IMR-90 (cell line): ENCODE measurements around the gene PIN4. TPM values are rescaled to one million over a fixed set of nuclear protein-coding genes. Genes with fewer than 3 reads are reported as not detected.
"Not testable (repeated sequence)": the region's sequence is repeated elsewhere in the genome, so short reads cannot be mapped to it uniquely, and the experiment has no call there.

ENCODE experiments used
- ATAC-seq: fragments of 200-7000 bp; cut with Tn5 transposase; 2 replicates; pipeline ENCODE4 v1.9.1; 2020; ENCODE audit warnings: low read depth, mild to moderate bottlenecking, moderate library complexity
- BruUV-seq: library from RNA; stranded (reverse); fragments of 400-500 nt; replicated peaks from 2 replicates; lab custom pipeline; 2021; lab: Mats Ljungman, UMichigan
- CTCF ChIA-PET: fragments of 300-600 bp; formaldehyde crosslinking; extraction: SDS; loops from one replicate; lab custom pipeline; 2021; ENCODE audit warnings: antibody characterized with exemption; lab: Yijun Ruan, JAX
- POLR2A ChIA-PET: fragments of 300-600 bp; sonication (Branson Sonifier 250); formaldehyde crosslinking; loops from one replicate; lab custom pipeline; 2022; ENCODE audit warnings: antibody characterized with exemption; ENCODE audit not compliant: unreplicated experiment; lab: Charles Lee
- DNase-seq: peaks from one replicate; pipeline ENCODE4 v3.0.0; 2013
- H2AFZ ChIP-seq: replicated peaks from 2 replicates; pipeline ENCODE3; 2013; ENCODE audit warnings: low read length, mild to moderate bottlenecking; ENCODE audit not compliant: poor library complexity
- H2AK5ac ChIP-seq: 2 replicates; pipeline ENCODE4 v1.6.1; 2013; ENCODE audit warnings: low read depth, low read length, inconsistent platforms
- H2AK9ac ChIP-seq: replicated peaks from 2 replicates; pipeline ENCODE3; 2013; ENCODE audit warnings: mild to moderate bottlenecking, low read depth, low read length, moderate library complexity; ENCODE audit not compliant: poor library complexity
- H2BK120ac ChIP-seq: 2 replicates; pipeline ENCODE4 v1.6.1; 2013; ENCODE audit warnings: low read depth, low read length, inconsistent platforms
- H2BK15ac ChIP-seq: 3 replicates; pipeline ENCODE4 v1.6.1; 2013; ENCODE audit warnings: low read depth, low read length, inconsistent platforms
- H2BK20ac ChIP-seq: 2 replicates; pipeline ENCODE4 v1.6.1; 2013; ENCODE audit warnings: low read depth, mild to moderate bottlenecking, inconsistent platforms, low read length, moderate library complexity
- H2BK5ac ChIP-seq: 2 replicates; pipeline ENCODE4 v1.6.1; 2013; ENCODE audit warnings: mild to moderate bottlenecking, low read depth, low read length, inconsistent platforms; ENCODE audit not compliant: poor library complexity, severe bottlenecking
- H3K14ac ChIP-seq: replicated peaks from 2 replicates; pipeline ENCODE4 v1.6.1; 2013; ENCODE audit warnings: low read depth, low read length, inconsistent platforms
- H3K18ac ChIP-seq: 2 replicates; pipeline ENCODE4 v1.6.1; 2013; ENCODE audit warnings: low read depth, low read length, control low read depth
- H3K23ac ChIP-seq: 2 replicates; pipeline ENCODE4 v1.6.1; 2013; ENCODE audit warnings: low read depth, low read length, inconsistent platforms
- H3K27ac ChIP-seq: 2 replicates; pipeline ENCODE4 v1.5.1; 2013; ENCODE audit warnings: mild to moderate bottlenecking, control low read depth, low read length; ENCODE audit not compliant: insufficient read depth
- H3K27me3 ChIP-seq: 2 replicates; pipeline ENCODE4 v1.6.1; 2013; ENCODE audit warnings: low read length; ENCODE audit not compliant: control insufficient read depth, insufficient read depth
- H3K36me3 ChIP-seq: 2 replicates; pipeline ENCODE4 v1.6.1; 2013; ENCODE audit warnings: low read length, mixed read lengths; ENCODE audit not compliant: control insufficient read depth, insufficient read depth
- H3K4ac ChIP-seq: 2 replicates; pipeline ENCODE4 v1.6.1; 2013; ENCODE audit warnings: low read depth, low read length, inconsistent platforms
- H3K4me1 ChIP-seq: 2 replicates; pipeline ENCODE4 v1.6.1; 2013; ENCODE audit warnings: low read length, mixed read lengths; ENCODE audit not compliant: control insufficient read depth, insufficient read depth
- H3K4me2 ChIP-seq: 2 replicates; pipeline ENCODE4 v1.6.1; 2013; ENCODE audit warnings: low read depth, mild to moderate bottlenecking, control low read depth, low read length, moderate library complexity
- H3K4me3 ChIP-seq: 2 replicates; pipeline ENCODE4 v1.5.1; 2013; ENCODE audit warnings: low read depth, mild to moderate bottlenecking, control low read depth, low read length, moderate library complexity; ENCODE audit not compliant: insufficient read depth
- H3K56ac ChIP-seq: 2 replicates; pipeline ENCODE4 v1.6.1; 2013; ENCODE audit warnings: low read length, inconsistent platforms; ENCODE audit not compliant: insufficient read depth; ENCODE audit errors: extremely low read depth
- H3K79me1 ChIP-seq, 2 experiments: 2 replicates each; pipeline ENCODE4 v1.6.1; 2013; ENCODE audit warnings: low read length in 2 of 2, inconsistent platforms in 1 of 2, low read depth in 1 of 2
- H3K9ac ChIP-seq: 2 replicates; pipeline ENCODE4 v1.6.1; 2013; ENCODE audit warnings: low read depth, low read length, control low read depth
- H3K9me1 ChIP-seq: 2 replicates; pipeline ENCODE4 v1.6.1; 2013; ENCODE audit warnings: low read length, inconsistent platforms; ENCODE audit not compliant: insufficient read depth
- H3K9me3 ChIP-seq: 2 replicates; pipeline ENCODE4 v1.6.1; 2013; ENCODE audit warnings: low read length; ENCODE audit not compliant: control insufficient read depth, insufficient read depth
- H4K20me1 ChIP-seq: 2 replicates; pipeline ENCODE4 v1.6.1; 2013; ENCODE audit warnings: low read length, inconsistent platforms; ENCODE audit not compliant: insufficient read depth
- H4K5ac ChIP-seq: 2 replicates; pipeline ENCODE4 v1.6.1; 2013; ENCODE audit warnings: mild to moderate bottlenecking, low read depth, low read length, control low read depth
- H4K8ac ChIP-seq, 2 experiments: 2 replicates each; pipeline ENCODE4 v1.6.1; 2013; ENCODE audit warnings: low read depth in 2 of 2, low read length in 2 of 2, control low read depth in 1 of 2, inconsistent platforms in 1 of 2
- H4K91ac ChIP-seq: 2 replicates; pipeline ENCODE4 v1.6.1; 2013; ENCODE audit warnings: low read depth, low read length, inconsistent platforms; ENCODE audit not compliant: insufficient read depth
- CTCF ChIP-seq: conservative IDR thresholded peaks from 2 replicates; pipeline ENCODE4 v1.5.1; 2012; ENCODE audit warnings: mild to moderate bottlenecking, low read depth, low read length, improper control_type of control experiment
- MAFK ChIP-seq: IDR thresholded peaks from 2 replicates; pipeline ENCODE4 v1.6.1; 2012; ENCODE audit warnings: low read depth, low read length, improper control_type of control experiment
- POLR2A ChIP-seq: IDR thresholded peaks from 2 replicates; pipeline ENCODE4 v1.6.1; 2012; ENCODE audit warnings: mild to moderate bottlenecking, low read depth, low read length
- RCOR1 ChIP-seq: IDR thresholded peaks from 2 replicates; pipeline ENCODE4 v1.6.1; 2012; ENCODE audit warnings: mild to moderate bottlenecking, low read length, improper control_type of control experiment; ENCODE audit not compliant: insufficient replicate concordance
- WGBS, 2 experiments: methylation state at CpG; one replicate each; pipeline versions ENCODE4 v1.1.5 to v1.1.7; 2013; ENCODE audit warnings: missing lambda C conversion rate in 2 of 2; ENCODE audit not compliant: insufficient read length in 1 of 2; ENCODE audit errors: extremely low coverage in 2 of 2; 5-methylcytosine and 5-hydroxymethylcytosine counted together
- dilution Hi-C: fragments of 300-500 bp; cut with HindIII; formaldehyde crosslinking; loops from one replicate; pipeline ENCODE4 v1.14.3; 2018; ENCODE audit warnings: low sequenced_read_pairs; ENCODE audit not compliant: unreplicated experiment
- in situ Hi-C: fragments of 300-500 bp; cut with MboI; formaldehyde crosslinking; loops from 3 replicates; pipeline ENCODE4 v1.14.3; 2019; ENCODE audit warnings: low sequenced_read_pairs, inconsistent platforms, mixed read lengths
- intact Hi-C: fragments of 100-400 bp; cut with micrococcal nuclease; formaldehyde crosslinking; loops from 2 replicates; pipeline ENCODE4 v1.10.0; 2022
- polyA plus RNA-seq, 3 experiments: library from polyadenylated mRNA; depleted of rRNA; stranded (reverse); fragments of >200 nt; gene quantifications; 2 replicates each; pipeline ENCODE4 v1.2.3, GENCODE V29; 2012; ENCODE audit warnings: low replicate concordance in 1 of 3
- total RNA-seq: library from RNA; depleted of rRNA; stranded (reverse); fragments of >200 nt; gene quantifications from 2 replicates; pipeline ENCODE4 v1.2.3, GENCODE V29; 2012

Gene PIN4
- total and polyA plus RNA-seq, 2 of the 4 experiments (the other 2 are of a cell fraction): 2.2 to 18.2 TPM

GRCh38 chrX:72169008-72169728 lies 12.4 kb upstream of the PIN4 start:
- CTCF ChIA-PET: no interaction called here
- in situ Hi-C loops: no loop called here

GRCh38 chrX:72176289-72176688 lies 5.3 kb upstream of the PIN4 start:
- in situ Hi-C loops: not testable (repeated sequence)

More at GRCh38 chrX:72169008-72169728, 12.4 kb upstream of the PIN4 start:
- Histone ChIP-seq H3K18ac (no peak overlapping the region), H3K56ac (no peak overlapping the region), H2BK15ac (no peak overlapping the region), H2AK9ac (no peak overlapping the region), H2BK5ac (no peak overlapping the region), H3K27me3 (peaks cover 20% of the 10 kb centered on the region), H2AFZ (no peak overlapping the region), H3K4me3 (no peak overlapping the region; the same call in 1 of the 2 replicates), H3K9me3 (no peaks in the 10 kb centered on the region), H3K4me1 (no peaks in the 10 kb centered on the region), H4K20me1 (no peaks in the 10 kb centered on the region), H3K27ac (no peak overlapping the region), H3K79me1 (no peaks in the 10 kb centered on the region), H3K36me3 (no peaks in the 10 kb centered on the region), H2BK120ac (no peak overlapping the region), H3K9me1 (no peaks in the 10 kb centered on the region), H2AK5ac (no peak overlapping the region), H3K4me2 (peak overlapping the region; percentile 35; the same call in 1 of the 2 replicates), H3K23ac (no peak overlapping the region), H4K91ac (no peak overlapping the region), H3K9ac (no peak overlapping the region), H3K4ac (no peak overlapping the region), H4K5ac (no peak overlapping the region), H3K14ac (no peak overlapping the region), H2BK20ac (no peak overlapping the region), H4K8ac (no peak overlapping the region)
- DNase-seq (no peak), ATAC-seq (no peak)
- WGBS, 2 experiments: no CpG with 5 or more reads among the region's 6 CpGs
- no TSS peak for BruUV-seq
- intact Hi-C loops (no loop called here), dilution Hi-C loops (no loop called here)
- POLR2A ChIA-PET: no interaction called here
- TF ChIP-seq RCOR1 (no peak), POLR2A (no peak), CTCF (no peak), MAFK (no peak)

More at GRCh38 chrX:72176289-72176688, 5.3 kb upstream of the PIN4 start:
- peaks cover 13% of the 10 kb centered on the region for H3K27me3 ChIP-seq
- intact Hi-C loops, H4K8ac ChIP-seq, H3K9me3 ChIP-seq, H4K5ac ChIP-seq, H3K79me1 ChIP-seq, H2BK120ac ChIP-seq, BruUV-seq, H3K36me3 ChIP-seq, H3K23ac ChIP-seq, H2AFZ ChIP-seq, CTCF ChIA-PET, H3K9ac ChIP-seq, H3K4me3 ChIP-seq, ATAC-seq, dilution Hi-C loops, H2BK5ac ChIP-seq, H4K20me1 ChIP-seq, H4K91ac ChIP-seq, H2BK20ac ChIP-seq, POLR2A ChIA-PET, H3K56ac ChIP-seq, H2AK5ac ChIP-seq, H3K9me1 ChIP-seq, H3K4ac ChIP-seq, DNase-seq, H3K18ac ChIP-seq, H2AK9ac ChIP-seq, H3K4me1 ChIP-seq, H3K27ac ChIP-seq, H2BK15ac ChIP-seq, H3K14ac ChIP-seq, H3K4me2 ChIP-seq: not testable (repeated sequence)
- WGBS, 2 experiments: no CpG with 5 or more reads among the region's 5 CpGs
